ENCODE data around the gene MED26.

MED26 gene

DNA sequence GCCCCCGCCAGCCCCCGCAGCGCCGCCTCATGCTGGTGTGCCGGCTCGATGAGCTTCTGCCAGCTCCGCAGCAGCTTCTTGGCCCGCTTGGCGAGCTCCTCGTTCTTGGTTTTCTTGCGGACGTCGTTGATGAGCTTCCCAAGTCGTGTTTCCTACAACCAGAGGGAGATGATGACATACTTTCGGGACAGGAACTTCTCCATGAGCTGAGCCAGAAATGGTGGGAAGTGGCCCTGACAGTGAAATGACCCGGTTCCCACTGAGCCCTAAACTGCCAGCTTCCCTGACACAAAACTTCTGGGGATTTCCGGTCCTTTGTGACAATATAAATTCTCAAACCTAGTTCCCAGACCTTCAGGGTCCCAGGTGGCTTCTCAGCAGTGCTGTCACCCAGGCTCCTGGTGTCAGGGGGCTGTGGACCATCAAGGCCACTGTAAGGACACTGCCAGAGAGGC, 50.4 kb downstream of the MED26 start:
- no peak for DNase-seq (ENCODE audit: low spot score)
- no peak for TF ChIP-seq CTCF (IDR thresholded peaks at IDR 0.05; ENCODE audit: extremely low read depth, insufficient read depth, missing control alignments)
- in situ Hi-C loops (cut with MboI; ENCODE audit: low pct_unique_long_range_greater_than_20kb, low sequenced_read_pairs, unreplicated experiment): no loop called here

GRCh38 chr19:16576690-16577530, 51.1 kb downstream of the MED26 start:
- no peak for TF ChIP-seq CTCF (IDR thresholded peaks at IDR 0.05; ENCODE audit: extremely low read depth, insufficient read depth, missing control alignments)
- no peak for DNase-seq (ENCODE audit: low spot score)
- in situ Hi-C loops (cut with MboI; ENCODE audit: low pct_unique_long_range_greater_than_20kb, low sequenced_read_pairs, unreplicated experiment): no loop called here

GRCh38 chr19:16575861-16576689, 51.9 kb downstream of the MED26 start:
- no peak for TF ChIP-seq CTCF (IDR thresholded peaks at IDR 0.05; ENCODE audit: extremely low read depth, insufficient read depth, missing control alignments)
- DNase-seq (ENCODE audit: low spot score): no peak
- in situ Hi-C loops (cut with MboI; ENCODE audit: low pct_unique_long_range_greater_than_20kb, low sequenced_read_pairs, unreplicated experiment): no loop called here

- no peak for TF ChIP-seq CTCF (IDR thresholded peaks at IDR 0.05; ENCODE audit: extremely low read depth, insufficient read depth, missing control alignments)
- no peak for DNase-seq (ENCODE audit: low spot score)
- in situ Hi-C loops (cut with MboI; ENCODE audit: low pct_unique_long_range_greater_than_20kb, low sequenced_read_pairs, unreplicated experiment): no loop called here
These were observed 52.7 kb downstream of the MED26 start for GRCh38 chr19:16575282-16575681.

DNA sequence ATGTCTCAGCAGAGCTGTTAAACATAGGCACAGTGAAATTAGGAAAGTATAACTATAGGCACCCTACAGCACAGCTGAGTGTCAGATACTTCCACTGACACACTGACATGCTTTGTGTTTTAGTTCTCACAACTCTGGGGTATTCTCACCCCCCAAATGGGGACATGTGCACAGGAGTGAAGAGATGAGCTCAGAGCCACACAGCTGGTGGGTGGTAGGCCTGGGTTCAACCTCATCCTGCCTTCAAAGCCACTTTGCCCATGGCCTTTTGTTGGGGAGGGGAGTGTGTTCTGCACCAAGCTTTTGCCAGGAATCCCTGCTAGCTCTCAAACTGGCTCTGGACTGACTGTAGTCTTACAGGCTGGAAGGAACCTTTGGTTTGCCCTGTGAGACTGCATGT, 54.1 kb downstream of the MED26 start:
- in situ Hi-C loops (cut with MboI; ENCODE audit: low pct_unique_long_range_greater_than_20kb, low sequenced_read_pairs, unreplicated experiment): no loop called here
- no peak for DNase-seq (ENCODE audit: low spot score)
- no peak for TF ChIP-seq CTCF (IDR thresholded peaks at IDR 0.05; ENCODE audit: extremely low read depth, insufficient read depth, missing control alignments)

- in situ Hi-C loops (cut with MboI; ENCODE audit: low pct_unique_long_range_greater_than_20kb, low sequenced_read_pairs, unreplicated experiment): no loop called here
- no peak for TF ChIP-seq CTCF (IDR thresholded peaks at IDR 0.05; ENCODE audit: extremely low read depth, insufficient read depth, missing control alignments)
- DNase-seq (ENCODE audit: low spot score): no peak
These were observed 54.7 kb downstream of the MED26 start for GRCh38 chr19:16573296-16573695.
